Activated T-cell treated with anti-CD3 and anti-CD28 coated beads, Interleukin-2, amount 50 U/mL, for 1 hour (primary cell): ENCODE data around the gene ZNF443.
"Not testable (repeated sequence)": the region's sequence is repeated elsewhere in the genome, so short reads cannot be mapped to it uniquely, and the experiment has no call there.

Source experiments
- DNase-seq: peaks from one replicate; pipeline ENCODE4 v3.0.0-alpha.2; 2020

Gene ZNF443

GRCh38 chr19:12411893-12412292 lies 28.9 kb downstream of the ZNF443 start:
- DNase-seq, result no peak

GRCh38 chr19:12400633-12401502 lies 40.0 kb downstream of the ZNF443 start, which contains the start of gene ZNF799:
Gene ZNF799, minus strand, starts transcription at chr19:12401271. Its CDS starts 201 bp downstream, at chr19:12401070.
- DNase-seq, result peak; percentile 81

DNA sequence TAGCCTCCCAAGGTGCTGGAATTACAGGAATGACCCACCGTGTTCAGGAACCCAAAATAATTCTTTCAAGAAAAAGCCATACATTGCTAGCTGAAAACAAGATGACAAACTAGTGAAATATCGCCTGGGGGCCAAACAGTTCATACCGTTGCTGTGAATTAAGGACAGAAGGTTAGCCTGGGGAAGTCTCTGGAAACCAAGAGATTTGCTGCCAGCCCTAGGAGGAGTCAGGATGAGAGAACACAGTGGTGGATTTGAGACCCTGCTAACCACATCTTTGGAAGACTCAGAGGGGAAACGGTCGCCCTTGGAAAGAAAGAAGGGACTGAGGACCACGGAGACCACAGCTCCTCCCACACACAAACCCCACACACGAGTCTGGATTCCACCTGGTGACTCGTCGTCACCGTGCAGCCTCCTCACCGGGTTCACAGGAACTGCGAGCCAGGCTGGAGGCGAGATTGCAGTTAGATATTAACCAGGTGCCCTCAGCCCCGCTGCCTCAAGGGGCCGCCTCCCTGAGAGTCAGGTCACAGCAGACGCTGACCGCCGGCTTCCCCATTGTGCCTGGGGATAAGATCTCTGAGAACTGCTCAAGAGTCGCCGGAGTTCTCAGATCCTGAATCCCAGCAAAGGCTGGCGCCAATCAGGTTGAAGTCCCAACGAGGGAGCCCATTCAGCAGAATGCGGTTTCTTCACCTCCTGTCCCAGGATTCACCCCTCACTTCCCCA lies 40.8 kb downstream of the ZNF443 start:
- peak; percentile 28 for DNase-seq

DNA sequence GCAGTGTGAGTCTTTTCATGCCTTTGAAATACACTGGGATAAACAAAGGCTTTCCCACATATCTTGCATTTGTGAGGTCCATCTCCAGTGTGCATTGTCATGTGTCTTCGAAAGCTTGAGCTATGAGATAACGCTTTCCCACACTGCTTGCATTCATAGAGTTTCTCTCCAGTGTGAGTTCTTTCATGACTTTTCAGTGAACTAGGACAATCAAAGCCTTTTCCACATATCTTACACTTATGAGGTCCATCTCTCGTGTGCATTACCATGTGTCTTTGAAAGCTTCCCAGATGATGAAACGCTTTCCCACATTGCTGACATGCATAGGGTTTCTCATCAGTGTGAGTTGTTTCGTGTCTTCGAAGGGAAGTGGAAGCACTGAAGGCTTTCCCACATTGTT lies 49.7 kb downstream of the ZNF443 start:
- DNase-seq, result not testable (repeated sequence)

- not testable (repeated sequence) for DNase-seq
Measured at GRCh38 chr19:12386365-12386764, 54.5 kb downstream of the ZNF443 start.

DNA sequence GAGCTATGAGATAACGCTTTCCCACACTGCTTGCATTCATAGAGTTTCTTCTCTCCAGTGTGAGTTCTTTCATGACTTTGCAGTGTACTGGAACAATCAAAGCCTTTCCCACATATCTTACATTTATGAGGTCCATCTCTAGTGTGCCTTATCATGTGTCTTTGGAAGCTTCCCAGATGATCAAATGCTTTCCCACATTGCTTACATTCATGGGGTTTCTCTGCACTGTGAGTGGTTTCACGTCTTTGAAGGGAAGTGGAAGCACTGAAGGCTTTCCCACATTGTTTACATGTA lies 60.4 kb downstream of the ZNF443 start:
- no peak for DNase-seq

GRCh38 chr19:12379732-12380443 lies 60.9 kb downstream of the ZNF443 start:
- no peak for DNase-seq
